H1 (cell line): ENCODE data around the gene RPS17. TPM values are rescaled to one million over a fixed set of nuclear protein-coding genes. Genes with fewer than 3 reads are reported as not detected.

ENCODE experiments used
- CTCF ChIA-PET: fragments of 300-600 bp; sonication (Branson Sonifier 250); formaldehyde crosslinking; loops from one replicate; lab custom pipeline; 2021; ENCODE audit not compliant: partially characterized antibody; lab: Charles Lee
- POLR2A ChIA-PET: fragments of 300-600 bp; sonication (Branson Sonifier 250); formaldehyde crosslinking; loops from one replicate; lab custom pipeline; 2021; ENCODE audit warnings: inconsistent platforms; ENCODE audit not compliant: partially characterized antibody; lab: Charles Lee
- DNase-seq, 2 experiments: peaks; one replicate each; pipeline versions ENCODE4 v3.0.0 to v3.0.0-alpha.2; 2010 to 2022; ENCODE audit warnings: low spot score in 2 of 2, low read depth in 1 of 2, mixed read lengths in 1 of 2
- FAIRE-seq: peaks from 2 replicates; lab custom pipeline; 2011; peaks lifted over from hg19 to GRCh38; lab: Jason Lieb, UNC
- H2AFZ ChIP-seq: 2 replicates; pipeline ENCODE4 v1.8.1; 2012; ENCODE audit warnings: low read length, inconsistent platforms
- H2AK5ac ChIP-seq: 2 replicates; pipeline ENCODE4 v1.6.1; 2013; ENCODE audit warnings: low read depth, low read length
- H2BK120ac ChIP-seq: replicated peaks from 2 replicates; pipeline ENCODE3; 2013; ENCODE audit warnings: low read depth, low read length, inconsistent platforms
- H2BK12ac ChIP-seq: 2 replicates; pipeline ENCODE4 v1.6.1; 2013; ENCODE audit warnings: low read depth, low read length
- H2BK15ac ChIP-seq: 2 replicates; pipeline ENCODE4 v1.6.1; 2013; ENCODE audit warnings: low read length
- H2BK20ac ChIP-seq: 2 replicates; pipeline ENCODE4 v1.6.1; 2013; ENCODE audit warnings: low read length
- H2BK5ac ChIP-seq: 2 replicates; pipeline ENCODE4 v1.6.1; 2013; ENCODE audit warnings: low read depth, low read length
- H3K14ac ChIP-seq: 2 replicates; pipeline ENCODE4 v1.6.1; 2013; ENCODE audit warnings: inconsistent platforms; ENCODE audit not compliant: insufficient read length
- H3K18ac ChIP-seq: 2 replicates; pipeline ENCODE4 v1.6.1; 2013; ENCODE audit warnings: low read length; ENCODE audit errors: extremely low read depth
- H3K23ac ChIP-seq: 2 replicates; pipeline ENCODE4 v1.6.1; 2013; ENCODE audit warnings: inconsistent platforms; ENCODE audit not compliant: insufficient read length
- H3K23me2 ChIP-seq: 2 replicates; pipeline ENCODE4 v1.6.1; 2013; ENCODE audit warnings: low read depth, low read length
- H3K27ac ChIP-seq: 2 replicates; pipeline ENCODE4 v1.6.1; 2011; ENCODE audit warnings: low read depth, low read length, inconsistent platforms
- H3K27me3 ChIP-seq, 4 experiments: replicated peaks in 1 of 4; 1 replicate in 1 of 4; 2 replicates in 3 of 4; pipeline versions ENCODE4 v1.6.1 to v1.8.1; 2011 to 2013; ENCODE audit warnings: low read length in 3 of 4, mild to moderate bottlenecking in 3 of 4, inconsistent platforms in 2 of 4, mixed read lengths in 2 of 4, moderate library complexity in 1 of 4; ENCODE audit not compliant: control insufficient read depth in 3 of 4, insufficient read depth in 3 of 4; ENCODE audit errors: extremely low read depth in 1 of 4
- H3K36me3 ChIP-seq, 4 experiments: 2 replicates each; pipeline versions ENCODE4 v1.6.1 to v1.8.1; 2011 to 2013; ENCODE audit warnings: mild to moderate bottlenecking in 4 of 4, low read length in 3 of 4, moderate library complexity in 2 of 4, control low read depth in 1 of 4, inconsistent platforms in 1 of 4; ENCODE audit not compliant: insufficient read depth in 4 of 4, control insufficient read depth in 2 of 4
- H3K4ac ChIP-seq: replicated peaks from 2 replicates; pipeline ENCODE3; 2013; ENCODE audit warnings: low read length, low read depth, mixed read lengths, inconsistent platforms; ENCODE audit not compliant: insufficient read length
- H3K4me1 ChIP-seq, 4 experiments: replicated peaks in 1 of 4; 1 replicate in 1 of 4; 2 replicates in 3 of 4; pipeline versions ENCODE4 v1.6.1 to v1.8.1; 2011 to 2013; ENCODE audit warnings: low read length in 3 of 4, inconsistent platforms in 2 of 4, mixed read lengths in 1 of 4; ENCODE audit not compliant: insufficient read depth in 4 of 4, control insufficient read depth in 3 of 4
- H3K4me2 ChIP-seq, 2 experiments: 2 replicates each; pipeline versions ENCODE4 v1.6.1 to v1.8.1; 2011 to 2013; ENCODE audit warnings: low read depth in 2 of 2, low read length in 2 of 2, control low read depth in 1 of 2, inconsistent platforms in 1 of 2, mild to moderate bottlenecking in 1 of 2; ENCODE audit not compliant: insufficient read depth in 1 of 2
- H3K4me3 ChIP-seq, 4 experiments: fragments of 200-600, 300-600 bp in 1 of 4; sonication (generic), shearing (Covaris generic), sonication (Bioruptor Twin) in 1 of 4; 2 replicates each; pipeline versions ENCODE4 v1.5.1 to v1.8.1; 2011 to 2016; ENCODE audit warnings: low read length in 4 of 4, low read depth in 3 of 4, control low read depth in 2 of 4, inconsistent platforms in 2 of 4, mild to moderate bottlenecking in 2 of 4, mixed read lengths in 1 of 4, moderate library complexity in 1 of 4; ENCODE audit not compliant: insufficient read depth in 2 of 4; ENCODE audit errors: extremely low read depth in 1 of 4
- H3K56ac ChIP-seq: replicated peaks from 2 replicates; pipeline ENCODE3; 2013; ENCODE audit warnings: low read depth, mild to moderate bottlenecking, mixed read lengths, low read length, inconsistent platforms; ENCODE audit not compliant: insufficient read length
- H3K79me1 ChIP-seq: 2 replicates; pipeline ENCODE4 v1.6.1; 2013; ENCODE audit warnings: low read depth, low read length, control low read depth
- H3K79me2 ChIP-seq, 2 experiments: 2 replicates each; pipeline versions ENCODE4 v1.6.1 to v1.8.1; 2012 to 2013; ENCODE audit warnings: low read length in 2 of 2, mild to moderate bottlenecking in 2 of 2, inconsistent platforms in 1 of 2; ENCODE audit not compliant: insufficient read depth in 2 of 2, control insufficient read depth in 1 of 2
- H3K9ac ChIP-seq, 4 experiments: replicated peaks in 1 of 4; 1 replicate in 1 of 4; 2 replicates in 3 of 4; pipeline versions ENCODE4 v1.6.1 to v1.8.1; 2011 to 2013; ENCODE audit warnings: low read depth in 3 of 4, low read length in 3 of 4, control low read depth in 2 of 4, mild to moderate bottlenecking in 2 of 4, moderate library complexity in 2 of 4, inconsistent platforms in 1 of 4; ENCODE audit errors: extremely low read depth in 1 of 4
- H3K9me3 ChIP-seq, 2 experiments: 2 replicates each; pipeline versions ENCODE4 v1.6.1 to v1.8.1; 2012 to 2013; ENCODE audit warnings: mild to moderate bottlenecking in 2 of 2, moderate library complexity in 2 of 2, control low read depth in 1 of 2, inconsistent platforms in 1 of 2, low read depth in 1 of 2, low read length in 1 of 2, mixed read lengths in 1 of 2; ENCODE audit not compliant: insufficient read depth in 2 of 2
- H4K20me1 ChIP-seq, 2 experiments: replicated peaks in 1 of 2; 2 replicates each; pipeline versions ENCODE3 to v1.8.1; 2011 to 2013; ENCODE audit warnings: inconsistent platforms in 2 of 2, low read length in 2 of 2, mild to moderate bottlenecking in 1 of 2; ENCODE audit not compliant: insufficient read depth in 2 of 2, control insufficient read depth in 1 of 2
- H4K5ac ChIP-seq: 2 replicates; pipeline ENCODE4 v1.6.1; 2013; ENCODE audit warnings: low read length, low read depth, mixed read lengths, inconsistent platforms; ENCODE audit not compliant: insufficient read length
- H4K8ac ChIP-seq: 2 replicates; pipeline ENCODE4 v1.8.0; 2013; ENCODE audit warnings: mild to moderate bottlenecking, moderate library complexity, low read length, inconsistent platforms; ENCODE audit not compliant: insufficient read depth; ENCODE audit errors: extremely low read depth
- H4K91ac ChIP-seq: replicated peaks from 2 replicates; pipeline ENCODE3; 2013; ENCODE audit warnings: low read length, mixed read lengths, inconsistent platforms; ENCODE audit not compliant: insufficient read length
- POLR2A ChIP-seq, 2 experiments: IDR thresholded peaks; 1 replicate in 1 of 2; 2 replicates in 1 of 2; pipeline ENCODE4 v1.6.1; 2011; ENCODE audit warnings: low read depth in 2 of 2, low read length in 2 of 2, mild to moderate bottlenecking in 2 of 2; ENCODE audit errors: control extremely low read depth in 1 of 2
- POLR2AphosphoS5 ChIP-seq: IDR thresholded peaks from 2 replicates; pipeline ENCODE4 v1.6.1; 2011; ENCODE audit warnings: low read depth, low read length
- POU5F1 ChIP-seq: IDR thresholded peaks from 2 replicates; pipeline ENCODE4 v1.6.1; 2011; ENCODE audit warnings: low read depth, mild to moderate bottlenecking, low read length, moderate library complexity
- SP1 ChIP-seq: IDR thresholded peaks from 2 replicates; pipeline ENCODE4 v1.6.1; 2011; ENCODE audit warnings: low read depth, low read length
- SUZ12 ChIP-seq: fragments of 200-600 bp; sonication (generic); IDR thresholded peaks from 2 replicates; pipeline ENCODE4 v1.6.1; 2012; ENCODE audit warnings: mild to moderate bottlenecking, inconsistent platforms, low read length, moderate library complexity, mixed read lengths
- WGBS, 2 experiments: shearing (Covaris generic) in 1 of 2; methylation state at CpG; one replicate each; pipeline versions ENCODE4 v1.1.6 to v1.1.7; 2013 to 2015; ENCODE audit warnings: low lambda C conversion rate in 2 of 2, mixed read lengths in 2 of 2, inconsistent platforms in 1 of 2, low coverage in 1 of 2, missing lambda C conversion rate in 1 of 2; ENCODE audit not compliant: insufficient replicate concordance in 2 of 2, insufficient coverage in 1 of 2, insufficient read length in 1 of 2; ENCODE audit errors: extremely low coverage in 1 of 2, missing lambda C conversion rate in 1 of 2; 5-methylcytosine and 5-hydroxymethylcytosine counted together
- polyA plus RNA-seq, 7 experiments: library from polyadenylated mRNA; depleted of rRNA in 3 of 7; stranded (reverse) in 5 of 7; unstranded in 2 of 7; fragments of >200 nt in 5 of 7; fragments of 200-250 nt in 2 of 7; gene quantifications; 1 replicate in 5 of 7; 2 replicates in 1 of 7; 4 replicates in 1 of 7; pipeline versions ENCODE4 v1.2.1 to v1.2.3, GENCODE V29; 2011 to 2013; ENCODE audit warnings: missing spikeins in 2 of 7, mixed read lengths in 2 of 7
- total RNA-seq: library from RNA; stranded (reverse); fragmentation: NEBNext Ultra II Directional; extraction: Animal tissue kit (Norgen Biotek cat#: 25700); gene quantifications from 2 replicates; pipeline ENCODE4 v1.2.1, GENCODE V29; 2021

RPS17 gene
- total and polyA plus RNA-seq, 2 of the 8 experiments (the other 6 are each of a cell fraction or from before 2014, with no cell fraction given): 2,416 to 5,590 TPM

- Histone ChIP-seq H3K4me1 (peaks cover 3 to 24% (median 13%) of the 10 kb centered on the region in 4 experiments; a peak in 6 of 7 replicates), H2BK12ac (no peak overlapping the region), H3K79me1 (0 out of 2 replicates have a peak, but pooled peaks cover 5% of the 10 kb centered on the region), H2BK15ac (no peak overlapping the region), H3K36me3 (peaks cover 25 to 55% (median 39%) of the 10 kb centered on the region in 4 experiments), H3K9ac (peak overlapping the region; percentile 80 to 97 (median 96)), H3K79me2 (peaks cover 10 to 35% of the 10 kb centered on the region in 2 experiments), H3K23ac (no peak overlapping the region), H2BK5ac (peak overlapping the region; percentile 88; the same call in 1 of the 2 replicates), H4K5ac (no peak overlapping the region), H3K18ac (0 out of 2 replicates have a peak overlapping the region, but pooled peaks have one; percentile 64), H3K9me3 (no peaks in the 10 kb centered on the region), H2BK120ac (no peak overlapping the region), H2AFZ (no peak overlapping the region), H4K91ac (no peak overlapping the region), H3K27me3 (no peaks in the 10 kb centered on the region), H3K4me2 (peak overlapping the region; percentile 65 to 93), H3K4ac (no peak overlapping the region), H2BK20ac (no peak overlapping the region), H3K23me2 (peaks cover 14% of the 10 kb centered on the region), H2AK5ac (no peak overlapping the region; the same call in none of the 2 replicates), H3K4me3 (peak overlapping the region; percentile 96 to 100 (median 98)), H3K56ac (no peak overlapping the region), H4K8ac (no peak overlapping the region), H3K14ac (no peak overlapping the region), H3K27ac (peak overlapping the region; percentile 90; the same call in 1 of the 2 replicates), H4K20me1 (peaks cover 19 to 24% of the 10 kb centered on the region in 2 experiments)
- DNase-seq: no peak
- WGBS, 2 experiments: 9% methylated on average over 25 of the region's 28 CpGs; no CpG with 5 or more reads in 1 of the 2 experiments
- TF ChIP-seq POLR2A (IDR thresholded peaks at IDR 0.05; ENCODE audit: control extremely low read depth in 1 of 2, low read depth in 2 of 2, low read length in 2 of 2) (peak in 1 of 2 experiments; percentile 10; a peak in 1 of 3 replicates), POU5F1 (no peak), SP1 (no peak), POLR2AphosphoS5 (peak; percentile 1; the same call in 1 of the 2 replicates), SUZ12 (no peak)
- ChIA-PET CTCF (interaction anchor here (0.6 to 6.7 kb wide), 9 partner anchors 8 to 213 kb away, joined by 3 to 54 read pairs (median 3); partner anchors contain the start of gene CPEB1), POLR2A (interaction anchor here (0.6 to 8.4 kb wide), 29 partner anchors 9 to 667 kb away, joined by 3 to 125 read pairs (median 5); partner anchors contain the start of genes AP3B2, C15orf40 and CPEB1)
- no peak for FAIRE-seq
These were observed 1.1 kb downstream of the RPS17 start for GRCh38 chr15:82538961-82539690.
